Common myeloid progenitor, CD34-positive (primary cell): Measurements from ENCODE around the gene THEM5.
"Not testable (repeated sequence)": the region's sequence is repeated elsewhere in the genome, so short reads cannot be mapped to it uniquely, and the experiment has no call there.

Experiments used
- CTCF ChIA-PET: fragments of 350-600 bp; sonication (Branson Sonifier 250); formaldehyde crosslinking; loops from one replicate; lab custom pipeline; 2021; ENCODE audit warnings: antibody characterized with exemption; lab: Charles Lee
- POLR2A ChIA-PET: fragments of 350-600 bp; sonication (Branson Sonifier 250); formaldehyde crosslinking; loops from one replicate; lab custom pipeline; 2021; ENCODE audit warnings: antibody characterized with exemption; lab: Charles Lee
- DNase-seq, 3 donors: peaks; one replicate each; pipeline versions ENCODE4 v3.0.0 to v3.0.0-alpha.2; 2013
- H3K27ac ChIP-seq, 2 experiments: 1 replicate in 1 of 2; 2 replicates in 1 of 2; pipeline ENCODE4 v1.7.0; 2013; ENCODE audit warnings: inconsistent platforms in 2 of 2, low read length in 2 of 2, mild to moderate bottlenecking in 2 of 2, low read depth in 1 of 2, moderate library complexity in 1 of 2; ENCODE audit not compliant: severe bottlenecking in 2 of 2, insufficient read depth in 1 of 2, poor library complexity in 1 of 2
- H3K27me3 ChIP-seq, 5 experiments: replicated peaks in 2 of 5; 1 replicate in 3 of 5; 2 replicates in 2 of 5; pipeline versions ENCODE4 v1.6.1 to v1.7.0; 2013; ENCODE audit warnings: low read length in 4 of 5, mild to moderate bottlenecking in 2 of 5, moderate library complexity in 2 of 5, inconsistent platforms in 1 of 5; ENCODE audit not compliant: insufficient read depth in 5 of 5, control insufficient read depth in 4 of 5
- H3K36me3 ChIP-seq, 4 experiments: 1 replicate in 2 of 4; 2 replicates in 2 of 4; pipeline versions ENCODE4 v1.6.1 to v1.7.0; 2013; ENCODE audit warnings: low read length in 3 of 4, control low read depth in 1 of 4, mild to moderate bottlenecking in 1 of 4; ENCODE audit not compliant: control insufficient read depth in 4 of 4, insufficient read depth in 4 of 4
- H3K4me1 ChIP-seq, 4 experiments: 1 replicate in 3 of 4; 2 replicates in 1 of 4; pipeline versions ENCODE4 v1.6.1 to v1.7.1; 2013; ENCODE audit warnings: low read length in 3 of 4, mild to moderate bottlenecking in 3 of 4, control low read depth in 1 of 4, inconsistent platforms in 1 of 4, moderate library complexity in 1 of 4; ENCODE audit not compliant: control insufficient read depth in 4 of 4, insufficient read depth in 4 of 4; ENCODE audit errors: control extremely low read depth in 1 of 4
- H3K4me3 ChIP-seq, 7 experiments: 1 replicate in 4 of 7; 2 replicates in 3 of 7; pipeline versions ENCODE4 v1.5.1 to v1.7.0; 2013; ENCODE audit warnings: mild to moderate bottlenecking in 7 of 7, low read length in 6 of 7, moderate library complexity in 6 of 7, inconsistent platforms in 2 of 7, low read depth in 2 of 7, control low read depth in 1 of 7; ENCODE audit not compliant: insufficient read depth in 4 of 7, control insufficient read depth in 1 of 7; ENCODE audit errors: extremely low read depth in 1 of 7
- H3K9me3 ChIP-seq, 5 experiments: 1 replicate in 4 of 5; 2 replicates in 1 of 5; pipeline versions ENCODE4 v1.6.1 to v1.7.1; 2013; ENCODE audit warnings: low read length in 4 of 5, mild to moderate bottlenecking in 2 of 5, inconsistent platforms in 1 of 5, low read depth in 1 of 5, moderate library complexity in 1 of 5; ENCODE audit not compliant: control insufficient read depth in 4 of 5, insufficient read depth in 2 of 5; ENCODE audit errors: control extremely low read depth in 1 of 5
- WGBS: methylation state at CpG from one replicate; pipeline ENCODE4 v1.1.5; 2013; ENCODE audit not compliant: insufficient coverage; 5-methylcytosine and 5-hydroxymethylcytosine counted together

Gene THEM5

DNA sequence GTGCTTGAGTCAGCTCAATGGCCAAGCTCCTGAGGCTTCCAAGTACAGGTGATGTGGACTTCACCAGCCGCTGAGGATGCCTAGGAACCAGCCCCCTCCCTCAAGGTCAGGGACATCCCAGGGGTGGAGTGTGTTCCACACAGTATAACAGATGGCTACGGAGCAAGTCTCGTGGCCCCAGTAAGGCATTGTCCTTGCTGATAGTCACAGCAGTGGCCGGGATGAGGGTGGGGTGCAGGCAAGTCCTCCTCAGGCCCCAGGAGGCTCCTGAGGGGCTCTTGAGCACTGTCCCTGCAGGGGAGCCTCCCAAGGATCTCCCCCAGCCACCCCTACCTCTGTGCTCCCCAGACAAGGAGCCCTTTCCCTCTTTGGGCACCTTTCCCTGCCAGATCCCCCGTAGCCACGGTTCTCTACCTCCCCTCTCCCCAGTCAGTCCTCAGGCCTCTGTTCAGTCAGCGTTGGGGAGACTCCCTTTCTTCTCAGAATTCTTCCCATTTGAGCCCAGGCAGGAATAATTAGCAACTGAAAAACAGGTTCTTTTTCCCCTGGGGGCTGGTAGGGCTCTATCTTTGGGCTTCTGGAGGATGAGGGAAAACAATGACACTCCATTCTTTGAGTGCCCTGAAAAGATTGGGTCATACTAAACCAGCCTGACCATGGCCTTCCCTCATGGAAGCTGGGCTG is 7.1 kb upstream of the THEM5 start:
- H3K27ac ChIP-seq = no peak overlapping the region
- H3K9me3 ChIP-seq = no peaks in the 10 kb centered on the region
- DNase-seq = no peak
- ChIA-PET CTCF (interaction anchor here (1.0 kb wide), 1 partner anchor 11 kb away, joined by 3 read pairs; no protein-coding TSS in a partner anchor), POLR2A (no interaction called here)
- 99% methylated on average over 7 of the region's 7 CpGs for WGBS
- H3K4me3 ChIP-seq = no peak overlapping the region
- H3K36me3 ChIP-seq = no peaks in the 10 kb centered on the region
- H3K4me1 ChIP-seq = peaks cover 0 to 20% (median 2%) of the 10 kb centered on the region in 4 experiments
- no peaks in the 10 kb centered on the region for H3K27me3 ChIP-seq

DNA sequence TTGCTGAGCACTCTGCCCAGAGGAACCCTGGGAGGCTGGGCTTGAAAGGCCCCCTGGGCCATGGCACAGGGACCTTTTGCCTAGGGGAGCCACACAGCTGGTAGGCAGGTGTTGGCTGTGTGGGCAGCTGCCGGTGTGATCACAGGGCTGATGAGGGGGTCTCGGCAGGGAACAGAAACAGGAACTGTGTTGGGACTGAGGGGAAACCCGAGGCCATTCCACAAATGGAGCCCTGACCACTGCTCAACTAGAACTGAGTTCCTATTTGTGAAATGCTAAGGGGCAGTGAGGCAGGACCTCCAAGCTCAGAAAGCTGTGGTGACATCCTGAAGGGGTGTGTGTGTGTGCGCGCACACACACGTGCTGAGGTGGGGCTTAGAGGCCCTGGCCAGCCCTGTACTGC is 6.4 kb upstream of the THEM5 start:
- POLR2A ChIA-PET = no interaction called here
- Histone ChIP-seq H3K9me3 (no peaks in the 10 kb centered on the region), H3K36me3 (no peaks in the 10 kb centered on the region), H3K27me3 (no peaks in the 10 kb centered on the region), H3K4me1 (peaks cover 0 to 24% (median 2%) of the 10 kb centered on the region in 4 experiments), H3K27ac (no peak overlapping the region), H3K4me3 (no peak overlapping the region)
- DNase-seq = no peak
- WGBS = 86% methylated on average over 5 of the region's 6 CpGs
- CTCF ChIA-PET = interaction anchor here (1.0 to 2.4 kb wide), 5 partner anchors 12 to 20 kb away, joined by 3 to 7 read pairs (median 4); partner anchors contain the start of gene C2CD4D

DNA sequence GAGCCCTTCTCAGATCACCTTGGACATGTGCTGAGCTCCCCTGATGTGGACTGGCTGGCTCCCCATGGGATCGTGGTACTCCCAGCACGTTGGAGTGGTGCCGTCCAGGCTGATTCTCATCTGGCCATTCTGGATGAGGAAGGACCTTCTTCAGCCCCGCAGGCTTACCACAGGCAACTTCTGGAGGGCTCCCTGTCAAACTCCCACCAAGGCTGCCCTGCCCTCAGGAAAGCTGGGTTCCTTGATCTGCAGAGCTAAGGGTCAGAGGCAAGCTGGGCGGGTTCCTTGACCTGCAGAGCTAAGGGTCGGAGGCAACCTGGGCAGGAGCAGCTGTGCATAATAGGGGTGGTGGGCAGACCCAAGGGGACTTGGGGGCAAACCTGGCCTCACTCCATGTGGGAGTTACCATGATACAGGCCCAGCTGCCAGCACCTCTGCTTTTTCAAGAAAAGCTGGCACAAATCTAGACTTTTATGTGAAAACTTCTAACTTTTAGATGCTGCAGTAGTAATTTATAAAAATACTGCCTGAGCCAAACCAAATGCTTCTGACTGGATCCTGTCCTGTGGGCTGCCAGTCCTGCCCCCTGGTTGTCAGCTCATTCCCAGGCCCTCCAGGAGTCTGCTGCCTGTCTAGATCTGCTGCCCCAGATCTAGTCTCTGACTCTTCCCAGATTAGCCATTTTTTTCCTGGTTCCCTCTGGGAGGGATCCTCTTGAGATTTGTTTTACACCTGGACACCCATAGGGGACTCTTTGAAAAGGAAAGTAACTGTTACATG is 5.6 kb upstream of the THEM5 start:
- Histone ChIP-seq H3K27ac (no peak overlapping the region), H3K9me3 (no peaks in the 10 kb centered on the region), H3K27me3 (no peaks in the 10 kb centered on the region), H3K4me3 (no peak overlapping the region), H3K36me3 (no peaks in the 10 kb centered on the region), H3K4me1 (peaks cover 0 to 24% (median 2%) of the 10 kb centered on the region in 4 experiments)
- 98% methylated on average over 6 of the region's 6 CpGs for WGBS
- CTCF ChIA-PET = interaction anchor here (1.0 to 2.9 kb wide), 9 partner anchors 9 to 61 kb away, joined by 3 to 10 read pairs (median 5); partner anchors contain the start of gene C2CD4D
- POLR2A ChIA-PET = no interaction called here
- no peak for DNase-seq

DNA sequence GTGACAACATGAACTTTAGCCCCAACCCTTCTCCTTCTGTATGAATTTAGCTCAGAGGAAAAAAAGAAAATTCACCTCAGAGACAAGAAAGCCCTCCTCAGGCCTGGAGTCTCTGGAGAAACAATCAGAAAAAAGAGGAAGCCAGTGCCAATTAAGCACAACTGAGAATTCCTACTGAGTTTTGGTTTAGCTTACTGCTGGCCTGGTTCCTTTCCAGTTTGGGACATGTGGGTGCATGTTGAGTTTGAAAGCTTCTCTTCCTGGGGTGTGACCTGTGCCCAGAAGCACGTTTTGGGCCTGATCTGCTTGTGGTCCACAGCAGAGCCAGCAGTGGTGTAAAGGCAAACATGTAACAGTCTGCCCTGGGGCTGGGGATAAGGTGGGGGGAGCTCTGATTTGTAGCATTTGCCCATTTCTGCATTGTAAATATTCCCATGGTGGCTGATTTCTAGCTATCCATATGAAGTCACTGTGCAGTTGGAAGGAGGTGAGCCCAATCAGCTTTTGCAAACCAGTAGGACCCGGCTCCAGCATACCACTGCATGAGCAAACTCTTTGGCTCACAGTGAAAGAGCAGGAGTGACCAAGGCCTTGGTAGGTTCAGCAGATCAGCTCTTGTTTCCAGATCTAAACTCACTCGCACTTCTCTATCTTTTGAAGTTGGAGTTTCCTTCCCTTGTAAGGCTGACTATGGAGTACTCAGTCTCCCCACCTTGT is 4.7 kb upstream of the THEM5 start:
- no CpG with 5 or more reads among the region's 3 CpGs for WGBS
- DNase-seq = no peak
- Histone ChIP-seq H3K36me3 (no peaks in the 10 kb centered on the region), H3K27me3 (no peaks in the 10 kb centered on the region), H3K4me1 (peaks cover 0 to 24% (median 2%) of the 10 kb centered on the region in 4 experiments), H3K4me3 (no peak overlapping the region), H3K27ac (no peak overlapping the region), H3K9me3 (no peaks in the 10 kb centered on the region)
- CTCF ChIA-PET = interaction anchor here (0.5 to 2.9 kb wide), 9 partner anchors 9 to 60 kb away, joined by 3 to 10 read pairs (median 5); partner anchors contain the start of gene C2CD4D
- POLR2A ChIA-PET = no interaction called here

DNA sequence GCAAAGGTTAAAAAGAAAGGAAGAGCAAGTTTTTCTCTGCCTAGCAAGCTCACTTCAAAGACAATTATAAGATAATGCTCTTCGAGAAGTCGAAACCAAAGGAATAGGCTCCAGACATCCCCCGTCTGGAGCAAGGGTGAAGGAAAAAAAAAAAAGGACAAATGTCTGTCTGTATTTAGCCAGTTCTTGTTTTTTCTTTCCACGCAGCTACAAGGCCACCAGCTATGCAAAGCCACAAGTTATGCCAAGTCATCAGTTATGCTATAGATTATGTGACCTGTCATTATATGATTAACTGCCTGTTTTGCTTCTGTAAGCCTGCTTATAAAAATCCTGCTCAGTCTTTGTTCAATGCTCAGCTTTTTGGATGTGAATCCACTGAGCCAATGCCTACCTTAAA is 2.4 kb upstream of the THEM5 start:
- Histone ChIP-seq H3K27me3 (no peaks in the 10 kb centered on the region), H3K36me3 (no peaks in the 10 kb centered on the region), H3K9me3 (no peaks in the 10 kb centered on the region), H3K4me3 (no peak overlapping the region), H3K27ac (no peak overlapping the region), H3K4me1 (peaks cover 0 to 24% (median 6%) of the 10 kb centered on the region in 4 experiments)
- 68% methylated on average over 3 of the region's 4 CpGs for WGBS
- ChIA-PET CTCF (interaction anchor here (0.7 to 2.9 kb wide), 5 partner anchors 9 to 58 kb away, joined by 3 to 10 read pairs (median 4); no protein-coding TSS in a partner anchor), POLR2A (no interaction called here)
- DNase-seq = peak in 1 of 3 donors; percentile 53

DNA sequence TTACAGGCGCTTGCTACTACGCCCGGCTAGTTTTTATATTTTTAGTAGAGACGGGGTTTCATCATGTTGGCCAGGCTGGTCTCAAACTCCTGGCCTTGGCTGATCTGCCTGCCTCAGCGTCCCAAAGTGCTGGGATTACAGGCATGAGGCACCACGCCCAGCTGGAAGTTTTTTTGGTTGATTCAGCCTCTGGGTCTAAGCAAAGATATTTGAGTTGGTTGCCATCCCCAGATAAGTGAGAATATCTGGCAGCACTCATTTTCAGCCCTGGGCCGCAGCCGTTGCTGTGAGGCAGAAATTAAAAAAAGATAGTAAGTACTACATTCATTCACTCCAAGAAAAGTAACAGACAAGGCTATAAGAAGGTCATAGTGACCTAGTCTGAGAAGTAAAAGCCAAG is 2.0 kb upstream of the THEM5 start:
- DNase-seq, H3K9me3 ChIP-seq, POLR2A ChIA-PET, H3K4me3 ChIP-seq, H3K36me3 ChIP-seq, H3K27ac ChIP-seq, H3K27me3 ChIP-seq: not testable (repeated sequence)
- 97% methylated on average over 6 of the region's 8 CpGs for WGBS
- H3K4me1 ChIP-seq = peaks cover 0 to 24% (median 6%) of the 10 kb centered on the region in 4 experiments
- CTCF ChIA-PET = interaction anchor here (1.4 to 1.6 kb wide), 2 partner anchors 15 to 24 kb away, joined by 3 to 4 read pairs; no protein-coding TSS in a partner anchor
